Urinary bladder (tissue), 4 donors: Measurements from ENCODE around the gene GOSR2. TPM values are rescaled to one million over a fixed set of nuclear protein-coding genes. Genes with fewer than 3 reads are reported as not detected.
A peak's percentile ranks its signal among the peaks of the same experiment; 100 is the strongest.

Source experiments
- DNase-seq: peaks from one replicate; pipeline ENCODE4 v3.0.0-alpha.2; 2015; ENCODE audit errors: extremely low spot score
- H3K27ac ChIP-seq: one replicate; pipeline ENCODE4 v1.5.1; 2013; ENCODE audit warnings: low read depth, mild to moderate bottlenecking, moderate library complexity
- H3K36me3 ChIP-seq: one replicate; pipeline ENCODE4 v1.6.1; 2013; ENCODE audit warnings: mild to moderate bottlenecking, moderate library complexity; ENCODE audit not compliant: insufficient read depth
- H3K4me1 ChIP-seq: one replicate; pipeline ENCODE4 v1.6.1; 2013; ENCODE audit warnings: mild to moderate bottlenecking, moderate library complexity; ENCODE audit not compliant: insufficient read depth
- H3K4me3 ChIP-seq: one replicate; pipeline ENCODE4 v1.5.1; 2013; ENCODE audit warnings: low read depth, low read length
- WGBS: extraction: QIAGEN DNeasy Blood & Tissue Kit; methylation state at CpG from one replicate; pipeline ENCODE4 v1.1.7; 2013; 5-methylcytosine and 5-hydroxymethylcytosine counted together
- polyA plus RNA-seq: library from polyadenylated mRNA; stranded (reverse); fragments of 200-250 nt; gene quantifications from one replicate; pipeline ENCODE4 v1.2.3, GENCODE V29; 2013
- total RNA-seq: library from RNA; depleted of rRNA; stranded (reverse); fragments of >200 nt; gene quantifications from one replicate; pipeline ENCODE4 v1.2.3, GENCODE V29; 2014
- donor health status: healthy with polysubstance abuse.
- donor health status: healthy.

The GOSR2 gene
- total and polyA plus RNA-seq, 2 donors = 34.4 to 45.9 TPM

DNA sequence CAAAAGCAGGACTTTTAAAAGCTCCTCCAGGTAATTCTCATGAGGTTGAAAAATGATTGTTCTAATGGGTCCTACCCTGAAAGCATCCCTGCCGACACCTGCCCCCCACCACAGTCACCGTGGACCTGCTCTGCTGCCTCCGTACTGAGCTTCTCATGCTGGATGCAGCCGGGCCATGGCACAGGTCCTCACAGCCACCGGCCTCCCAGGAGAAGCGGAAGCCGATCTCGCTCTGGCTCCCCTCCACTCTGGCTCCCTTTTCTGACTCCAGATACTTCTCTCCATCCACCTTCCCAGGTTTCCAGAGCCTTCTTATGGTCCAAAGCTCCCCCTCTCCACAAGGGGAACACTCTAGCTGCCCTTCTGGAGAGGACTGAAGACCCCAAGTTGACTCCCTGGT, 45.9 kb downstream of the GOSR2 start:
- WGBS = 93% methylated on average over 8 of the region's 8 CpGs
- no peak for DNase-seq
- Histone ChIP-seq H3K4me3 (no peak overlapping the region), H3K27ac (no peak overlapping the region), H3K36me3 (no peaks in the 10 kb centered on the region), H3K4me1 (no peaks in the 10 kb centered on the region)

DNA sequence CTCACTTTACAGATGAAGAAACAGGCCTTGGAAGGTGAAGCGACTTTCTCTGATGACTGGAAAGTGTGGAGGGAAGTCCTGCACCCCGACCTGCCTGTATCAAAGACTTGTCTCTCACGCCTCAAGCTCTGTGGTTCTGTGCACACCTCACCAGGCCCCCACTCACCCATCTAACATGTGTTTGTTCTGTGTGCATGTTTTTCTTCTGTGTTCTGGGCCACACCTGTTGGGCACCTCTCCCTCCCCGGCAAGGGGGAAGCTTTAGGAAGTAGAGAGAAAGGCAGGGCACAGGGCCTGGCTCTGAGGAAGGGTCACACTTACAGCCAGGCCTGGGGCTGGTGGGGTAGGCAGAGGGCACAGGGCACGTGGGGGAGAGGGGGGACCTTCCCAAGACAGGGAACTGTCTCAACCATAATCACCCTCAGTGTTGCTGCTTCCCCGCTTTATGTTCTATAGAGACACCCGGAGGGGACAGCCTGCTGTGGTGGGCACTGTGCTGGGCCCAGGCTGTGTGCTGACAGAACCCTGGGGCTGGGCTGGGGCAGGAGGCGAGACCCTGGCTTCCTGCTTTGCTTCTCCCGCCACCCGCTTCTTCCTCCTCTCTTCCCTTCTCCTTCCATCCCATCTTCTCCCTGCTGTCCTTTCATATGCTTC, 48.8 kb downstream of the GOSR2 start:
- DNase-seq = no peak
- no peak overlapping the region for H3K4me3 ChIP-seq
- no peaks in the 10 kb centered on the region for H3K36me3 ChIP-seq
- 81% methylated on average over 10 of the region's 10 CpGs for WGBS
- no peaks in the 10 kb centered on the region for H3K4me1 ChIP-seq
- H3K27ac ChIP-seq = no peak overlapping the region

DNA sequence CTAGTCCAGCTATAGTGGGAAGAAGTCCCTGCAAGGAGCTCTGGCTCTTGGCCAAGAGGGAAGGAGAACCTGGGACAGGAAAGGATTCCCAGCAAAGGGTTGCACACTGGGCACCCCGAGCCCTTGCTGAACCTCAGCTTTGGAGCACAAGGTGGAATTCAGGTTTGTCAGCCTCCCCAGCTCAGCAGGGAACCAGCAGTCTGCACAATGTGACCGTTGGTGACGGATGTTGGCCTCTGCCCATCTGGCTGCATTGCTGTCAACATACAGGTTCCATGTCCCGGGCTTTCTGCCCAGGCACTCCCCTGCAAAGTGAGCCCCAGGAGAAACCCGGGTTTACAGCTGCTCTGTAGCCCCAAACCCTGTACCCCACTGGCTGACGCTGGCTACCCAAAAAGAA, 49.4 kb downstream of the GOSR2 start:
- no peak for DNase-seq
- H3K36me3 ChIP-seq = no peaks in the 10 kb centered on the region
- WGBS = 54% methylated on average over 6 of the region's 6 CpGs
- no peak overlapping the region for H3K27ac ChIP-seq
- H3K4me1 ChIP-seq = no peaks in the 10 kb centered on the region
- H3K4me3 ChIP-seq = no peak overlapping the region

DNA sequence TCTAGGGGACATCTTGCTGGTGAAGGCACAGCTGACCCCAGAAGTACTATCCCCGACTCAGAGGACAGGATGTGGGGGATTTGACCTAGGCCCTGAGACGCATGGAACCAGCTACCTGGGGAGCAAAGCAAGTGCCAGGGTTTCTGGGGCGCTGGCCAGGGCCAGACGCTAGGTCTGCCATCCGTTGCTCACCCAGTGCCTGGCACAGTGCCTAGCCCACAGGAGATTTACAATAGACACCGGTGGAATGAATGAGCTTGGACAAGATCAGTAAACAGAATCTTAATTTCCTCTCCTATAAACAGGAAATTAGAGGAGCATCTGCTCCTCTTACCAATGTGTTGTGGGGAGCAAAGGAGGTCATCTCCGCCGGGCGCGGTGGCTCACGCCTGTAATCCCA, 51.1 kb downstream of the GOSR2 start:
- 64% methylated on average over 11 of the region's 11 CpGs for WGBS

DNA sequence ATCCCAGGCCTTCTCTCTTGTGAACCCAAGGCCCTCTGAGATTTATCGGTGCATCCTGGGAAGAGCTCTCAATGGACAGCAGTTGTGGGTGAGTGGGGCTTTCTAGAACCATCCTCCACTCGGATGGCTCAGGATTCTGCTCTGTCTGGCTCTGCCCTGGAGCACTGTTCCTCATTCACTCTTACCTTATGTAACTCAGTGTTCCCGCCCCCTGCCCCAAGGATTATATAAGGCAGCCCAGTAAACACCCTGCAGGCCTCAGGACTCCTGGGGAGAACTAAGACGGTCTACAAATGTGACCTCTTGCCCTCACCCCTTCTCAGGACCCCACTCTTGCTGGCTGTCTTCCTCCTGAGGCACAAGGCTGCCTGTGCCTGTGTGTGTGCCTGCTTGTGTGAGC, 52.3 kb downstream of the GOSR2 start:
- 79% methylated on average over 4 of the region's 4 CpGs for WGBS
- no peak for DNase-seq
- H3K36me3 ChIP-seq = no peaks in the 10 kb centered on the region
- no peak overlapping the region for H3K4me3 ChIP-seq
- no peaks in the 10 kb centered on the region for H3K4me1 ChIP-seq
- no peak overlapping the region for H3K27ac ChIP-seq

More for the DNA sequence above, 51.1 kb downstream of the GOSR2 start:
- H3K36me3 ChIP-seq = no peaks in the 10 kb centered on the region
- no peak overlapping the region for H3K4me3 ChIP-seq
- no peak for DNase-seq
- no peak overlapping the region for H3K27ac ChIP-seq
- no peaks in the 10 kb centered on the region for H3K4me1 ChIP-seq

DNA sequence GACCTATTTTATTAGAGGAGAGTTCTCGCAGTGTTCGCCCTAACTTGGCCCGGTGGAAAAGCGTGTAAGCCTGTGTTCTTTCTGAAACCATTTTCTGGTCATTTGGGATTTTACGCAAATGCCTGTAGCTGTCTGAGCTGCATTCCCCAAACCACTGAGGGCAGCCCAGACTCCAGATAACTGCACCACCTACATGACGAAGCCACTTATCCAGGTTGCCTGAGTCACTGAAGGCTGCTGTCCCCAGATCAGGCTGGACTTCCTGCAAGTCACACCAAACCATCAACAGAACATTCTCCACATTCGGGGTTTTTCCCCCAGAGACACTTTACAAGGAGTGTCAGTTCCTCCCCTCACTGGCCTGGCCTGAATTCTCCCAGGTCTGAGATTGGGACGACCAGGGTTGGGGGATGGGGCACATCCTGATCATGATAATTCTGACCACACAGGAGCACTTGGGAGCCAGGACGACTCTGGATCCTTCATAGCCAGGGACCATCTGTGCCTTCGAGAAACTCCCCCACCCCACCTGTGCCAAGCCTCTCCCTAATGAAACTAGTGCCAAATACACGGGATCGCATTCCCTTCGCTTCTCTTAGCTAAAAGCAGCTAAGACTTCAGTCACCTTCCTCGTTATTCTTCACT, 53.8 kb downstream of the GOSR2 start:
- Histone ChIP-seq H3K27ac (no peak overlapping the region), H3K4me3 (no peak overlapping the region), H3K4me1 (no peaks in the 10 kb centered on the region), H3K36me3 (no peaks in the 10 kb centered on the region)
- no peak for DNase-seq
- 66% methylated on average over 14 of the region's 14 CpGs for WGBS

DNA sequence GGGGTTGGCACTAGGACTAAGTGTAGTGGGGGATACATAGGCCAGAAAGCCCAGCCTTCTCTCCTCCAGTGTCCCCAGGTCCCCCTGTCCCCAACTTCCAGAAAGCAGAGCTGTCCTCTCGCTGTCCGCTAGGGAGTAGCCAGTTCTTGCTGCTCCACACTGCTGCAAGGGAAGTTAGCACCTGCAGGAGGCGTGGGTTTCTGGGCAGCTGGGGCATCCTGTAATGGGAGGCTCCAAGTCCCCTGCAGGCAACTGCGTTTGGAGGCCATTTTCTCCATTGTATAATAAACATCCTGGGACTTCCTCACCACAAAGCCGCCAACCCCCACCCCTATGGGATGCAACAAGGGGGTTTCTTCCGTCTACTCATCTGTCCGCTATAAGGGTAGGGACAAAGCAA, 54.4 kb downstream of the GOSR2 start:
- H3K4me1 ChIP-seq = no peaks in the 10 kb centered on the region
- 29% methylated on average over 7 of the region's 7 CpGs for WGBS
- no peaks in the 10 kb centered on the region for H3K36me3 ChIP-seq
- DNase-seq = no peak
- no peak overlapping the region for H3K4me3 ChIP-seq
- no peak overlapping the region for H3K27ac ChIP-seq

DNA sequence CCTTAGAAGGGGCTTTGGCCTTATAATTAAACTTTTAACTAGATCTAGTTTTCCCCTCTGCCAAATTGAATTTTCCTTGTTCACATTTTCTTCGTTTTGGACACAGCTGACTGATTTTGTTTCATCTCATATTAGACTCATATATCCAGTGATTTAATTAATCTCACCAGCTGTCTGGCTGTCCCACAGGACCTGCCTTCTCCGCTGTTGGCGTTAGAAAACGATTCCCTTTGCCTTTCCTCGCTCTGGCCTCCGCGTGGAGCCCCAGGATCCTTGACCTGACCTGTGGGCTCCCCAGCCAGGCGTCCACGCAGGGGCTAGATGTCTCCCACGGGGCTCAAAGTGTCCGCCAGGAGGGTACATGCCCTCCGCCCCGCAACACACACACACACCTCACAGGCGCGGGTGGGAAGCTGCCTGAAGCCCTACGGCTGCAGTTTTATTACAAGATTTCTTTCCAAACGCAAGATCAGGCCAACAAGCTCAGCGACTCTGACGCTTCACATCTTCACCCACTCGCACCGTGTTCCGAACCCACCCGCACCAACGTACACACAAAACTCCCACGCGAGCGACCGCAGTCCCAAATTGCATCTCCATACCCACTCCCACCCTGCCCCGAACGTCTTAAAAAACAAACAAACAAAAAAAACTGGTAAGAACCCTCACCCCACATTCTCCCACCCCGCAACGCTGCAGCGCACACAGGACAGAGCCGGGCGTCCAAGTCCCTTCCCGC, 55.0 kb downstream of the GOSR2 start:
- 11% methylated on average over 36 of the region's 36 CpGs for whole genome bisulfite sequencing
- Histone ChIP-seq H3K36me3 (no peaks in the 10 kb centered on the region), H3K27ac (no peak overlapping the region), H3K4me1 (no peaks in the 10 kb centered on the region), H3K4me3 (peak overlapping the region; percentile 61)
- no peak for DNase-seq

DNA sequence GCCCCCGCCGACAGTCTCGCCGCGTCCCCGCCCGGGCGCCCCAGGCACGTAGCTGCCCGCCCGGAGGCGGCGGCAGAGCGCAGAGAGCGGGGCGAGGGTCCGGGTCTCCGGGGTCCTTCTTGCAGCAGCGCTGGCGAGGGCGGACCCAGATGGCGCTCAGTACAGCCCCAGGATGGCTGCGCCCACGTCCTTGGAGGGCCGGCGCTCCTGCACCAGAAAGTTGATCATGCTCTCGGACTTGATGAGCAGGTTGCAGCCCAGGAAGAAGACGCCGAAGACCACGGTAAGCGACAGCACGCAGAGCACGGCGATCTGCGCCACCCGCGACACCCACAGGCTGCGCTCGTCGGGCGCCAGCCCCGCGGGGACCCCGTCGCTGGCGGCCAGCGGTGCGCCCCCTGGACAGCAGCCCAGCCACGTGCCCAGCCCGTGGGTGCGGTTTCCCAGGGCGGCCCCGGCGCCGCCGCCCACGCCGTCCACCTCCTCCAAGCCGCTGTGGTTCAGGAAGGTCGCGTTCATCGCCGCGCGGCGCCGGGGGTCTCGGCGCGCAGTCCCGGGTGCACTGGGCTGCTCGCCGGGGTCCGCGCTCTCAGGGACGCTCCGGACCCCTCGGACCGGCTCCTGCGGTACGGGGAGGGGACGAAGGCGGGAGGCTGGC, 55.7 kb downstream of the GOSR2 start:
- Histone ChIP-seq H3K36me3 (no peaks in the 10 kb centered on the region), H3K4me3 (peak overlapping the region; percentile 61), H3K4me1 (no peaks in the 10 kb centered on the region), H3K27ac (no peak overlapping the region)
- no peak for DNase-seq
- WGBS = under 1% methylated on average over 83 of the region's 83 CpGs

DNA sequence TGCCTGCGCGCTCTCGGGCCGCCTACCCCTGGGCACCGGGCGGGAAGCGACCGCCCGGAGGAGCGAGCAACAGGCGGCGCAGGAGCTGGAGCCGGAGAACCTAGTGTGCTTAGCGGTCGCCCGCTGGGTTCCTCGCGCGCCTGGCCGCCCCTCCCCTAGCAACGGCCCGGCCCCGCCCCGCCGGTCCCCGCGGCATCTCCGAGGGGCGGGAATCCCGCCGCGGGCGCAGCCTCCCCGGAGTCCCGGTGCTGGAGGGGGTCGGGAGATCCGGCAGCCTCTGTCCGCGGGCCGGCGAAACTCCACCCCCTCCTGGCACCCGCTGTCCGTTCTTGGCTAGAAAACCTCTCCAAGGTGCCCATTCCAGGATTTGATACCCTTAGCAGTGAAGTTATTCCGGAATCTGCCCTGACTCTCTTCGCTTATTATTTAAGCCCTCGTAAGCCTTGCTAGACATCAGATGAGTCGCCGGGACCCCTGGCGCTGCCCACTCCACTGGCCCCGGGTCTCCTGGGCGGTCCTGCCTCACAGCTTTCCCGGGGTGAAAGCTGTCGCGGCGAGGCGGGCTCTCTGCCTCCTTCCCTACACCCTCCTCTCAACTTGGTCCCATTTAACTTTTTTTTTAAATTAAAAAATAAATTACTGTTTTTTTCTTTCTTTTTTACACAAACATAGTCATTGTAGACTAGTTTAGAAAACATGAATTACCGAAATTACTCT, 56.3 kb downstream of the GOSR2 start, which contains the start of gene RPRML:
RPRML (minus strand) TSS at position 107 of the 717 bp plus-strand sequence. CDS start 246 bp downstream, outside the sequence.
- no peaks in the 10 kb centered on the region for H3K36me3 ChIP-seq
- no peaks in the 10 kb centered on the region for H3K4me1 ChIP-seq
- peak within 1 kb of the TSS; percentile 61 for H3K4me3 ChIP-seq
- under 1% methylated on average over 57 of the region's 57 CpGs for WGBS
- no peak within 1 kb of the TSS for H3K27ac ChIP-seq
- no peak for DNase-seq

DNA sequence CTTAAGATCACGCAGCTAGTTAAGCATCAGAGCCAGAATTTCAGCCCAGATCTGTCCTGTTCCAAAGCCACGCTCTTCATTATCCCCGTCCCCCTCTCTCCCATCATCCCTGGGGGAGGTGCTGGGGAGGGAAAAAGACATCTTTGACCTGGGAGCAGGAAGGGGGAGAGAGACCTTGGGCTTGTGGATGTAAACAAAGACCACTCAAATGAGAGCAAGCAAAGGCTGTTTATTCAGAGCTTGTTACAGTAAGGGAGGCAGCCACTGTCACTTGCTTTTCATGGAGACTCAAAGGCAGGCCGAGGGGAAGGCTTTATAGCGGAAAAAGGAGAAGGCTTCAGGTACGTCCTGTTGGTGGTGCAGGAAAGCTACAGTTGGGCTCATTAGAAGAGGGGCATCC, 59.6 kb downstream of the GOSR2 start:
- Histone ChIP-seq H3K4me1 (no peaks in the 10 kb centered on the region), H3K27ac (no peak overlapping the region), H3K4me3 (no peak overlapping the region), H3K36me3 (no peaks in the 10 kb centered on the region)
- WGBS = 81% methylated on average over 6 of the region's 6 CpGs
- no peak for DNase-seq

DNA sequence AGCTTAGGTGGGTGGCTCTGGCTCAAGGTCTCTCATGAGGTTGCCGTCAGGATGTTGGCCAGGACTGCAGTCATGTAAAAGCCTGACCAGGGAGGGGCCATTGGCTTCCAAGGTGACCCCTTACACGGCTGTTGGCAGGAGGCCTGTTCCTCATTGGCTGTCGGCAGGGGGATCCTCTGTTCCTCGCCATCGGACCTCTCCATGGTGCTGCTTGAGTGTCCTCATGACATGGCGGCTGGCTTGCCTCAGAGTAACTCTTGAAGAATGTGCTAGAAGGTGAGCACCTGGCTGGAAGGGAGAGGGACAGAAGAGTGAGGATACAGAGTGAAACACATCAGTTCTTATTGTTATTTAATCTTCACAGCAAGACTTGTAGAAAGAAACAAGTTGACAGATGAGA, 60.8 kb downstream of the GOSR2 start:
- Histone ChIP-seq H3K27ac (no peak overlapping the region), H3K36me3 (no peaks in the 10 kb centered on the region), H3K4me1 (no peaks in the 10 kb centered on the region), H3K4me3 (no peak overlapping the region)
- 58% methylated on average over 6 of the region's 6 CpGs for WGBS
- no peak for DNase-seq

DNA sequence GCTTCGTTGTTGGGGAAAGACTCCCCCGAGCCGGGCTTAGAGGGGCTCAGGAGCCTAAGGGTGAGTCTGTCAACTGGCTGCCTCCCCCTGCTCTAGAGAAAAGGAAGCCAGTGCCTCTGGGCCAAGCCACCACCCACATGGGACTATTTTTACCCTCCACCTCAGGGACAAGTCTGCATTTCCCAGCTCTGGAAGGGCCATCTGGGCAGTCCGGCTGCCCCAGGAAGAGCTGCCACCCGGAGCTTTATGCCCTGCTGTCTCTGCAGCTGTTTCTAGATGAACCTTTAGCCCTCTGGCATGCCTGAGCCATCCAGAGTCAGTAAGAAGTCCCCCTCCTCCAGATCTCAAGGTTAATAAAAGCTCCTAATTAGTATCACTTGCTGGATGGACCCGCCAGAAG, 61.4 kb downstream of the GOSR2 start:
- Histone ChIP-seq H3K4me3 (no peak overlapping the region), H3K27ac (no peak overlapping the region), H3K4me1 (no peaks in the 10 kb centered on the region), H3K36me3 (no peaks in the 10 kb centered on the region)
- DNase-seq = no peak
- 46% methylated on average over 6 of the region's 6 CpGs for WGBS
